Panc1 (cell line): ENCODE measurements around the gene FAM43B.

ENCODE experiments used
- CTCF ChIP-seq: fragments of 450-650 bp; IDR thresholded peaks from 2 replicates; pipeline ENCODE4 v1.5.1; 2017; ENCODE audit warnings: mild to moderate bottlenecking
- POLR2AphosphoS5 ChIP-seq: IDR thresholded peaks from 2 replicates; pipeline ENCODE4 v1.6.1; 2012; ENCODE audit warnings: mild to moderate bottlenecking, low read depth, low read length, moderate library complexity
- SIN3A ChIP-seq: IDR thresholded peaks from 2 replicates; pipeline ENCODE4 v1.6.1; 2012; ENCODE audit warnings: low read depth, mild to moderate bottlenecking, low read length, moderate library complexity, borderline replicate concordance; ENCODE audit not compliant: insufficient read depth
- TCF7L2 ChIP-seq: IDR thresholded peaks from 2 replicates; pipeline ENCODE4 v1.6.1; 2011; ENCODE audit warnings: mild to moderate bottlenecking, low read depth, low read length, inconsistent platforms
- TF ChIP-seq, protein P1 (sequence below), 2 experiments: IDR thresholded peaks; 2 replicates each; pipeline ENCODE4 v1.6.1; 2011 to 2012; ENCODE audit warnings: low read depth in 2 of 2, control low read depth in 1 of 2, low read length in 1 of 2, mild to moderate bottlenecking in 1 of 2, moderate library complexity in 1 of 2; ENCODE audit not compliant: insufficient read depth in 1 of 2

DNA sequence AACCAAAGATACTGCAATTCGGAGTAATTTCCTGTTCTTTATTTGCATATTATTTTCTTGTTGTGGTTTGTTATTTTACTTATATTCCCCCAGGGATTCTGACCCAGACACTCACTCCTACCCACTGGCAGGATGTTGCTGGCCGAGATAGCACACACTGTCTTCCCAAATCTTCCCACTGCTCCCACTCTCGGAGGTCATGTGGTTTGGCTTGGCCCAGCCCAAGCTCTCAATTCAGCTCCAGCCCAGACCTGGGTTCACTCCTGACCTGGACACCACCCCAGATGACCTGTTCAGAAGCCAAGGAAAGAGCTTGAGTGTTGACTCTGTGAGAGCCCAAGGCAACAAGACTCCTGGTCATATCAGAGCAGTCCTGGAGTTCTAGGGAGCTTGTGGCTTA, 1.2 kb upstream of the FAM43B start:
- no peak for TF ChIP-seq CTCF
- TF ChIP-seq SIN3A, result no peak
- no peak for TF ChIP-seq TCF7L2
- no peak for TF ChIP-seq POLR2AphosphoS5
- TF ChIP-seq, protein P1, sequence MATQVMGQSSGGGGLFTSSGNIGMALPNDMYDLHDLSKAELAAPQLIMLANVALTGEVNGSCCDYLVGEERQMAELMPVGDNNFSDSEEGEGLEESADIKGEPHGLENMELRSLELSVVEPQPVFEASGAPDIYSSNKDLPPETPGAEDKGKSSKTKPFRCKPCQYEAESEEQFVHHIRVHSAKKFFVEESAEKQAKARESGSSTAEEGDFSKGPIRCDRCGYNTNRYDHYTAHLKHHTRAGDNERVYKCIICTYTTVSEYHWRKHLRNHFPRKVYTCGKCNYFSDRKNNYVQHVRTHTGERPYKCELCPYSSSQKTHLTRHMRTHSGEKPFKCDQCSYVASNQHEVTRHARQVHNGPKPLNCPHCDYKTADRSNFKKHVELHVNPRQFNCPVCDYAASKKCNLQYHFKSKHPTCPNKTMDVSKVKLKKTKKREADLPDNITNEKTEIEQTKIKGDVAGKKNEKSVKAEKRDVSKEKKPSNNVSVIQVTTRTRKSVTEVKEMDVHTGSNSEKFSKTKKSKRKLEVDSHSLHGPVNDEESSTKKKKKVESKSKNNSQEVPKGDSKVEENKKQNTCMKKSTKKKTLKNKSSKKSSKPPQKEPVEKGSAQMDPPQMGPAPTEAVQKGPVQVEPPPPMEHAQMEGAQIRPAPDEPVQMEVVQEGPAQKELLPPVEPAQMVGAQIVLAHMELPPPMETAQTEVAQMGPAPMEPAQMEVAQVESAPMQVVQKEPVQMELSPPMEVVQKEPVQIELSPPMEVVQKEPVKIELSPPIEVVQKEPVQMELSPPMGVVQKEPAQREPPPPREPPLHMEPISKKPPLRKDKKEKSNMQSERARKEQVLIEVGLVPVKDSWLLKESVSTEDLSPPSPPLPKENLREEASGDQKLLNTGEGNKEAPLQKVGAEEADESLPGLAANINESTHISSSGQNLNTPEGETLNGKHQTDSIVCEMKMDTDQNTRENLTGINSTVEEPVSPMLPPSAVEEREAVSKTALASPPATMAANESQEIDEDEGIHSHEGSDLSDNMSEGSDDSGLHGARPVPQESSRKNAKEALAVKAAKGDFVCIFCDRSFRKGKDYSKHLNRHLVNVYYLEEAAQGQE (IDR thresholded peaks at IDR 0.05; ENCODE audit: insufficient read depth in 1 of 2, low read depth in 2 of 2, low read length in 1 of 2), result no peak
